Measurements from ENCODE around the gene DCST2. TPM values are rescaled to one million over a fixed set of nuclear protein-coding genes. Genes with fewer than 3 reads are reported as not detected.

DCST2 gene
- total RNA-seq, 4 donors from 2014 or later: 0.35 to 0.54 TPM; not detected in 2

- H3K4me1 ChIP-seq: peaks cover 0 to 9% (median 2%) of the 10 kb centered on the region in 3 donors
- no peak overlapping the region for H3K27ac ChIP-seq
- H3K9me3 ChIP-seq: no peaks in the 10 kb centered on the region
- H3K36me3 ChIP-seq: no peaks in the 10 kb centered on the region
- ATAC-seq: no peak
- H3K27me3 ChIP-seq: no peaks in the 10 kb centered on the region
- 84 to 85% methylated on average over 10 to 17 of the region's 20 CpGs for WGBS, 2 donors (ENCODE audit: low coverage in 1 of 2)
- no peak overlapping the region for H3K4me3 ChIP-seq
- TF ChIP-seq EP300 (IDR thresholded peaks at IDR 0.05) (no peak), POLR2A (IDR thresholded peaks at IDR 0.05) (no peak), POLR2AphosphoS5 (IDR thresholded peaks at IDR 0.05) (no peak), CTCF (IDR thresholded peaks at IDR 0.05) (no peak)
Measured at GRCh38 chr1:155034318-155035208, 982 bp upstream of the DCST2 start.

GRCh38 chr1:155032886-155033285 lies 695 bp downstream of the DCST2 start:
- Histone ChIP-seq H3K27me3 (no peaks in the 10 kb centered on the region), H3K36me3 (no peaks in the 10 kb centered on the region), H3K4me1 (no peaks in the 10 kb centered on the region), H3K9me3 (no peaks in the 10 kb centered on the region), H3K27ac (no peak overlapping the region), H3K4me3 (no peak overlapping the region)
- TF ChIP-seq EP300 (IDR thresholded peaks at IDR 0.05): no peak
- no peak for TF ChIP-seq CTCF (IDR thresholded peaks at IDR 0.05)
- no peak for ATAC-seq
- 83 to 94% methylated on average over 3 to 4 of the region's 12 CpGs for whole genome bisulfite sequencing, 2 donors (ENCODE audit: low coverage in 1 of 2)

GRCh38 chr1:155030899-155031298 lies 2.7 kb downstream of the DCST2 start:
- no peaks in the 10 kb centered on the region for H3K27me3 ChIP-seq
- no peaks in the 10 kb centered on the region for H3K36me3 ChIP-seq
- no peak for ATAC-seq
- no peak for TF ChIP-seq POLR2AphosphoS5 (IDR thresholded peaks at IDR 0.05)
- TF ChIP-seq POLR2A (IDR thresholded peaks at IDR 0.05): no peak
- no peak for TF ChIP-seq EP300 (IDR thresholded peaks at IDR 0.05)
- no peak for TF ChIP-seq CTCF (IDR thresholded peaks at IDR 0.05)
- H3K27ac ChIP-seq: no peak overlapping the region
- H3K4me3 ChIP-seq: no peak overlapping the region
- no peaks in the 10 kb centered on the region for H3K4me1 ChIP-seq
- H3K9me3 ChIP-seq: no peaks in the 10 kb centered on the region
- WGBS, 2 donors (ENCODE audit: low coverage in 1 of 2): 68 to 83% methylated on average over 2 to 8 of the region's 11 CpGs

- Histone ChIP-seq H3K27me3 (no peaks in the 10 kb centered on the region), H3K27ac (no peak overlapping the region), H3K36me3 (no peaks in the 10 kb centered on the region), H3K4me1 (no peaks in the 10 kb centered on the region), H3K9me3 (no peaks in the 10 kb centered on the region), H3K4me3 (no peak overlapping the region)
- ATAC-seq: peak; percentile 26
- no CpG with 5 or more reads among the region's 15 CpGs for WGBS, 2 donors (ENCODE audit: low coverage in 1 of 2)
- no peak for TF ChIP-seq CTCF (IDR thresholded peaks at IDR 0.05)
- TF ChIP-seq POLR2A (IDR thresholded peaks at IDR 0.05): no peak
Measured at GRCh38 chr1:155030243-155030795, 3.3 kb downstream of the DCST2 start.
